Thyroid gland (tissue), 4 donors: ENCODE data around the gene RRM2. TPM values are rescaled to one million over a fixed set of nuclear protein-coding genes. Genes with fewer than 3 reads are reported as not detected.

Experiments used
- DNase-seq, 2 donors: peaks; one replicate each; pipeline ENCODE4 v3.0.0-alpha.2; 2019
- H3K27ac ChIP-seq, 3 donors: fragments of 200-600 bp; sonication (generic); 1 replicate in 2 of 3; 2 replicates in 1 of 3; pipeline ENCODE4 v1.5.1; 2016 to 2019; ENCODE audit warnings: mild to moderate bottlenecking in 1 of 3, moderate library complexity in 1 of 3
- H3K27me3 ChIP-seq: fragments of 200-600 bp; sonication (generic); one replicate; pipeline ENCODE4 v1.5.1; 2019
- H3K36me3 ChIP-seq, 2 donors: fragments of 200-600 bp; sonication (generic); one replicate each; pipeline ENCODE4 v1.5.1; 2016 to 2019
- H3K4me1 ChIP-seq, 2 donors: fragments of 200-600 bp; sonication (generic); one replicate each; pipeline ENCODE4 v1.5.1; 2017 to 2019
- H3K4me3 ChIP-seq, 3 donors: fragments of 200-600 bp; sonication (generic); replicated peaks in 1 of 3; 1 replicate in 2 of 3; 2 replicates in 1 of 3; pipeline ENCODE4 v1.5.1; 2016; ENCODE audit warnings: mild to moderate bottlenecking in 1 of 3
- H3K9me3 ChIP-seq: fragments of 200-600 bp; sonication (generic); one replicate; pipeline ENCODE4 v1.5.1; 2017
- POLR2A ChIP-seq, 2 donors: fragments of 450-650 bp; IDR thresholded peaks; one replicate each; pipeline ENCODE4 v1.6.1; 2017; ENCODE audit warnings: antibody characterized with exemption in 2 of 2, mild to moderate bottlenecking in 2 of 2, moderate library complexity in 1 of 2
- WGBS, 2 donors: methylation state at CpG; one replicate each; pipeline ENCODE4 v1.1.5; 2017; 5-methylcytosine and 5-hydroxymethylcytosine counted together
- intact Hi-C: fragments of 100-400 bp; cut with DNase I; formaldehyde crosslinking; loops from one replicate; pipeline ENCODE4 v1.15.1; 2023
- total RNA-seq, 4 donors: library from RNA; depleted of rRNA; stranded (reverse); fragments of >200 nt; gene quantifications; one replicate each; pipeline ENCODE4 v1.2.3, GENCODE V29; 2016
- TF ChIP-seq, protein P1 (sequence below), 6 experiments: fragments of 200-600 bp in 3 of 6; fragments of 450-650 bp in 3 of 6; sonication (generic) in 3 of 6; IDR thresholded peaks; one replicate each; pipeline ENCODE4 v1.5.1; 2016 to 2019; ENCODE audit warnings: antibody characterized with exemption in 6 of 6, mild to moderate bottlenecking in 2 of 6, inconsistent platforms in 1 of 6, moderate library complexity in 1 of 6

The RRM2 gene
- total RNA-seq, 4 donors from 2014 or later, result 0.27 to 0.83 (median 0.75) TPM; not detected in 1

GRCh38 chr2:10126632-10127026, 4.1 kb downstream of the RRM2 start:
- intact Hi-C loops, result loop anchor here (10.0 kb wide), 1 partner anchor 538 kb away; no protein-coding TSS in a partner anchor
- H3K4me3 ChIP-seq, result no peak overlapping the region
- H3K27ac ChIP-seq, result no peak overlapping the region
- DNase-seq, result no peak
- peaks cover 8 to 16% of the 10 kb centered on the region in 2 donors for H3K4me1 ChIP-seq
- no peaks in the 10 kb centered on the region for H3K36me3 ChIP-seq
- H3K27me3 ChIP-seq, result peaks cover 7% of the 10 kb centered on the region
- 25 to 35% methylated on average over 5 of the region's 5 CpGs for WGBS, 2 donors
- no peaks in the 10 kb centered on the region for H3K9me3 ChIP-seq
- TF ChIP-seq, protein P1, sequence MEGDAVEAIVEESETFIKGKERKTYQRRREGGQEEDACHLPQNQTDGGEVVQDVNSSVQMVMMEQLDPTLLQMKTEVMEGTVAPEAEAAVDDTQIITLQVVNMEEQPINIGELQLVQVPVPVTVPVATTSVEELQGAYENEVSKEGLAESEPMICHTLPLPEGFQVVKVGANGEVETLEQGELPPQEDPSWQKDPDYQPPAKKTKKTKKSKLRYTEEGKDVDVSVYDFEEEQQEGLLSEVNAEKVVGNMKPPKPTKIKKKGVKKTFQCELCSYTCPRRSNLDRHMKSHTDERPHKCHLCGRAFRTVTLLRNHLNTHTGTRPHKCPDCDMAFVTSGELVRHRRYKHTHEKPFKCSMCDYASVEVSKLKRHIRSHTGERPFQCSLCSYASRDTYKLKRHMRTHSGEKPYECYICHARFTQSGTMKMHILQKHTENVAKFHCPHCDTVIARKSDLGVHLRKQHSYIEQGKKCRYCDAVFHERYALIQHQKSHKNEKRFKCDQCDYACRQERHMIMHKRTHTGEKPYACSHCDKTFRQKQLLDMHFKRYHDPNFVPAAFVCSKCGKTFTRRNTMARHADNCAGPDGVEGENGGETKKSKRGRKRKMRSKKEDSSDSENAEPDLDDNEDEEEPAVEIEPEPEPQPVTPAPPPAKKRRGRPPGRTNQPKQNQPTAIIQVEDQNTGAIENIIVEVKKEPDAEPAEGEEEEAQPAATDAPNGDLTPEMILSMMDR (IDR thresholded peaks at IDR 0.05), result no peak
- TF ChIP-seq POLR2A (IDR thresholded peaks at IDR 0.05), result no peak

DNA sequence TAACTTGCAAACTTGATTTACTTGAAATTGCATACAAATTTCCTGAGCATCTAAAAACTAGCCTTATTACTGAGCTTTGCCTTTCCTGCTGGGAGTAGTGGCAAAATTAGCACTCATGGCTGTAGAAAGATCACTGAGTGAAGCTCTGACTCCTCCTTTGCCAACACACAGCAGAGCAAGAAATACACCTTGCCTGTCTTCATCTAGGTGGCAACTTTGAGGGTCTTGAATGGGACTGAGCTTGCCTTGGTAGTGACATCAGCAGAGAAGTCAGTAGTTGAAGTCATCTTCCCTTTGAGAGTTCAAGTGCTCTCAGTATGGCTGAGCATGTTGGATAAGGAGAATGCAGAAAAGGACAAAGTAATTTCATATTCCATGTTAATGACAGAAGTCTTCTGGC, 5.9 kb downstream of the RRM2 start:
- Histone ChIP-seq H3K4me3 (no peak overlapping the region), H3K27ac (no peak overlapping the region), H3K27me3 (no peaks in the 10 kb centered on the region), H3K9me3 (no peaks in the 10 kb centered on the region), H3K4me1 (peaks cover 0 to 8% of the 10 kb centered on the region in 2 donors), H3K36me3 (no peaks in the 10 kb centered on the region)
- intact Hi-C loops, result loop anchor here (10.0 kb wide), 1 partner anchor 536 kb away; no protein-coding TSS in a partner anchor
- TF ChIP-seq, protein P1 (IDR thresholded peaks at IDR 0.05), result no peak
- TF ChIP-seq POLR2A (IDR thresholded peaks at IDR 0.05), result no peak
- DNase-seq, result no peak

DNA sequence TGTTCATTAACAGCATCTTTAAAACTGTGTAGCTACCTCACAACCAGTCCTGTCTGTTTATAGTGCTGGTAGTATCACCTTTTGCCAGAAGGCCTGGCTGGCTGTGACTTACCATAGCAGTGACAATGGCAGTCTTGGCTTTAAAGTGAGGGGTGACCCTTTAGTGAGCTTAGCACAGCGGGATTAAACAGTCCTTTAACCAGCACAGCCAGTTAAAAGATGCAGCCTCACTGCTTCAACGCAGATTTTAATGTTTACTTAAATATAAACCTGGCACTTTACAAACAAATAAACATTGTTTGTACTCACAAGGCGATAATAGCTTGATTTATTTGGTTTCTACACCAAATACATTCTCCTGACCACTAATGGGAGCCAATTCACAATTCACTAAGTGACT, 7.0 kb downstream of the RRM2 start:
- 91 to 92% methylated on average over 3 of the region's 3 CpGs for WGBS, 2 donors
- H3K27ac ChIP-seq, result no peak overlapping the region
- H3K9me3 ChIP-seq, result no peaks in the 10 kb centered on the region
- H3K36me3 ChIP-seq, result no peaks in the 10 kb centered on the region
- H3K4me3 ChIP-seq, result no peak overlapping the region
- no peaks in the 10 kb centered on the region for H3K27me3 ChIP-seq
- TF ChIP-seq, protein P1 (IDR thresholded peaks at IDR 0.05), result no peak
- TF ChIP-seq POLR2A (IDR thresholded peaks at IDR 0.05), result no peak
- no peak for DNase-seq
- intact Hi-C loops, result loop anchor here (10.0 kb wide), 1 partner anchor 535 kb away; no protein-coding TSS in a partner anchor
- peaks cover 0 to 8% of the 10 kb centered on the region in 2 donors for H3K4me1 ChIP-seq

GRCh38 chr2:10132043-10132575, 9.6 kb downstream of the RRM2 start:
- peaks cover 0 to 8% of the 10 kb centered on the region in 2 donors for H3K4me1 ChIP-seq
- H3K27ac ChIP-seq, result no peak overlapping the region
- H3K4me3 ChIP-seq, result no peak overlapping the region
- H3K9me3 ChIP-seq, result no peaks in the 10 kb centered on the region
- DNase-seq, result no peak
- WGBS, 2 donors, result 89 to 91% methylated on average over 7 of the region's 7 CpGs
- intact Hi-C loops, result loop anchor here (10.0 kb wide), 1 partner anchor 173 kb away; the partner anchor contains the start of gene HPCAL1
- no peaks in the 10 kb centered on the region for H3K27me3 ChIP-seq
- no peaks in the 10 kb centered on the region for H3K36me3 ChIP-seq
- TF ChIP-seq POLR2A (IDR thresholded peaks at IDR 0.05), result no peak
- TF ChIP-seq, protein P1 (IDR thresholded peaks at IDR 0.05), result no peak

GRCh38 chr2:10132596-10132995, 10.1 kb downstream of the RRM2 start:
- DNase-seq, result peak; percentile 45 to 78
- TF ChIP-seq POLR2A (IDR thresholded peaks at IDR 0.05), result no peak
- TF ChIP-seq, protein P1 (IDR thresholded peaks at IDR 0.05), result no peak
- Histone ChIP-seq H3K27ac (no peak overlapping the region), H3K9me3 (no peaks in the 10 kb centered on the region), H3K4me3 (no peak overlapping the region), H3K4me1 (peaks cover 0 to 8% of the 10 kb centered on the region in 2 donors), H3K36me3 (no peaks in the 10 kb centered on the region), H3K27me3 (no peaks in the 10 kb centered on the region)
- 58 to 70% methylated on average over 5 to 6 of the region's 6 CpGs for WGBS, 2 donors
- intact Hi-C loops, result loop anchor here (10.0 kb wide), 1 partner anchor 172 kb away; the partner anchor contains the start of gene HPCAL1
